Spleen (tissue), 7 donors: ENCODE data around the gene AASDHPPT.

Experiments used
- CTCF ChIP-seq, 11 experiments: fragments of 200-600 bp in 7 of 11; fragments of 450-650 bp in 4 of 11; sonication (generic) in 4 of 11; IDR thresholded peaks in 8 of 11; conservative IDR thresholded peaks in 3 of 11; 1 replicate in 7 of 11; 2 replicates in 4 of 11; pipeline versions ENCODE4 v1.4.0 to v1.8.0; 2016 to 2021; ENCODE audit warnings: antibody characterized with exemption in 11 of 11, inconsistent platforms in 4 of 11, mild to moderate bottlenecking in 1 of 11
- POLR2A ChIP-seq, 3 donors: fragments of 450-650 bp; IDR thresholded peaks; one replicate each; pipeline ENCODE4 v1.5.1; 2017; ENCODE audit warnings: antibody characterized with exemption in 3 of 3, mild to moderate bottlenecking in 1 of 3
- donor health status: DM: no; HTN: no; CAD: no; lungs with moderate emphysema.
- donor health status: DM: no; HTN: no; CAD: no.
- donor health status: DM: no; HTN: no; CAD: no.

DNA sequence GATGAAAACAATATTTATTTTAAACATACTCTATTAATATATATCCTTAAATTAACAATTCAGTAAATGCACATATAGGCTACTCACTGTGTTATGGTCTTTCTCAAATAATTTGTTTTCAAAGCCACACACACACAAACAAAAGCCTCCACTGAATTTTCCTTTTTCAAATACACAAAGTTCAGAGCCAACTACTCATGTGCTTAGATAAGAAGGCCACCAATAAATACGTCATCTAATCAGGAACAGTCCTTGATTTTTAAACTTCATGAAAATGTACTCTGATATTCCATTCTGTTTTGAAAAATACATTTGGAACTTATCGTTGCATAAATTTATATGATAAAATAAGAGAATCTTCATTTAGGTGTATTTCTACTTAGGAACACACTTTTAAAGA lies 26.4 kb upstream of the AASDHPPT start:
- TF ChIP-seq POLR2A (IDR thresholded peaks at IDR 0.05) (no peak), CTCF (IDR thresholded peaks at IDR 0.05 in 8 of 11, conservative IDR thresholded peaks at IDR 0.05 in 3 of 11) (no peak)
